Ramos (cell line): Measurements from ENCODE around the gene ZNF536.

ENCODE experiments used
- in situ Hi-C: fragments of 300-500 bp; cut with MboI; formaldehyde crosslinking; loops from one replicate; pipeline ENCODE4 v1.14.3; 2022; ENCODE audit warnings: low sequenced_read_pairs; ENCODE audit not compliant: unreplicated experiment

ZNF536 gene

GRCh38 chr19:30584090-30584489 is 211.9 kb downstream of the ZNF536 start:
- in situ Hi-C loops: no loop called here

- in situ Hi-C loops: no loop called here
Observed at GRCh38 chr19:30587869-30588268, 215.7 kb downstream of the ZNF536 start.

DNA sequence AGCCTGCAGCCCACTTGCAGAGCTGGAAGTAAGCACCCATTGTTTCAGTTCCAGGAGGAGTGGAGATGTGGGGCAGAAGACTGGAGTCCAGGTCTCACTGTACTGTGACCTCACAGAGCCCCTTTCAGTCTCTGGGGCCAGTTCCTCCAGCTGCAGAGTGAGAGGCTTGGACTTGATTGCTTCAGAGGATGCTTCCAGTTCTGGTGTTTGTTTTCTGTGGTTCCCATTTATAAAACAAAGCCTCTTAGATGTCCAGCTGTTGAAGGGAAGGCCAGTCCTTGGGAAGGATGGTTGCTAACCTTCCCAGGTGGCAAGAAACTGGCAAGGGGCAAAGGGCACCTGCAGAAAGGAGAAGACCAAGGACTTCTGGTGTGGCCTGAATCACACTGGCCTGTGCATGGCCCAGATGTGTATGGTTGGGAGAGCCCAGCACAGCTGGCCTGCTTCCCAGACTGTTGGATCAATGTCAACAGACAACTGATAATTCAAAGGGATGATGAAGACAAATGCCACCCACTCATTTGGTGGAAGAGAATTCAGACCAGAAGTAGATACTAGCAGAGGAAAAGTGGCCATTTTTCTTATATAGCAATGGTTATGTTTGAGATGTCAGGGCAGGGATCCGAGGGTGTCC is 218.5 kb downstream of the ZNF536 start:
- in situ Hi-C loops: no loop called here

GRCh38 chr19:30593356-30593755 is 221.2 kb downstream of the ZNF536 start:
- in situ Hi-C loops: no loop called here

GRCh38 chr19:30593975-30594745 is 222.0 kb downstream of the ZNF536 start:
- in situ Hi-C loops: no loop called here

GRCh38 chr19:30596268-30596667 is 224.1 kb downstream of the ZNF536 start:
- in situ Hi-C loops: no loop called here

- in situ Hi-C loops: no loop called here
Observed at GRCh38 chr19:30596813-30597399, 224.7 kb downstream of the ZNF536 start.

DNA sequence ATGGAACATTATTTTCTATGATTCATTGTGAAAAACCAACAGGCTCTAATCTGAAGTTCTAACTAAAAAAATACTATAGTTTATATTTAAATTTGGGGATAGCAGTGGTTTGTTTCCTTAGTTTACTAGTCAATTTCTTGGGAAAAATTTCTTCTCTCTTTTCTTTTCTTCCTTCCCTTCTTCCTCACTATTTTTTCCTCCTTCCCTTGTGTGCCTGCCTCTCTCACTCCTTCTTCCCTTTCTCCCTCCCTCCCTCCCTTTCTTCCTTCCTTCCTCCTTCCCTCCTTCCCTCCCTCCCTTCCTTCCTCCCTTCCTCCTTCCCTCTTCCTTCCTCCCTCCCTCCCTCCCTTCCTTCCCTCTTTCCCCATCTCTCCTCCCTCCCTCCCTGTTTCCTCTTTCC is 226.5 kb downstream of the ZNF536 start:
- in situ Hi-C loops: no loop called here

- in situ Hi-C loops: no loop called here
Observed at GRCh38 chr19:30602661-30603350, 230.6 kb downstream of the ZNF536 start.

DNA sequence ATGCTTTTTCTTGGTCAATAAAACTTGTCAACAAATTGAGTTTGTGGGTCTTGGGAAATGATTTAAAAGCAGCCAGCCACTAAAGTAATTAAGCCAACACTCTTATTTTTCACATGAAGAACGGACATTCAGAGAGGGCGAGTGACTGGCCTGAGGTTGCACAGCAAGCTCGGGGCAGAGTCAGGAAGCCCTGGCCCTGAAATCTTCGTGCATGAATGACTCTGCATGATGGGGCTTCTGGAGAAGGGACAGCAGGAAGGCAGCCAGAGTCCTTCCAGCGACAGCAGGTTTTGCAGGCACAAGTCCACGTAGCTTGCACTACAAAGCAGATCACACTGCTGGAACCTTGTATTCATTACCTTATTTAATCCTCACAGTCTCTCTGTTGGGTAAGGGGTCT is 232.5 kb downstream of the ZNF536 start:
- in situ Hi-C loops: no loop called here

- in situ Hi-C loops: no loop called here
Observed at GRCh38 chr19:30605333-30605732, 233.1 kb downstream of the ZNF536 start.

DNA sequence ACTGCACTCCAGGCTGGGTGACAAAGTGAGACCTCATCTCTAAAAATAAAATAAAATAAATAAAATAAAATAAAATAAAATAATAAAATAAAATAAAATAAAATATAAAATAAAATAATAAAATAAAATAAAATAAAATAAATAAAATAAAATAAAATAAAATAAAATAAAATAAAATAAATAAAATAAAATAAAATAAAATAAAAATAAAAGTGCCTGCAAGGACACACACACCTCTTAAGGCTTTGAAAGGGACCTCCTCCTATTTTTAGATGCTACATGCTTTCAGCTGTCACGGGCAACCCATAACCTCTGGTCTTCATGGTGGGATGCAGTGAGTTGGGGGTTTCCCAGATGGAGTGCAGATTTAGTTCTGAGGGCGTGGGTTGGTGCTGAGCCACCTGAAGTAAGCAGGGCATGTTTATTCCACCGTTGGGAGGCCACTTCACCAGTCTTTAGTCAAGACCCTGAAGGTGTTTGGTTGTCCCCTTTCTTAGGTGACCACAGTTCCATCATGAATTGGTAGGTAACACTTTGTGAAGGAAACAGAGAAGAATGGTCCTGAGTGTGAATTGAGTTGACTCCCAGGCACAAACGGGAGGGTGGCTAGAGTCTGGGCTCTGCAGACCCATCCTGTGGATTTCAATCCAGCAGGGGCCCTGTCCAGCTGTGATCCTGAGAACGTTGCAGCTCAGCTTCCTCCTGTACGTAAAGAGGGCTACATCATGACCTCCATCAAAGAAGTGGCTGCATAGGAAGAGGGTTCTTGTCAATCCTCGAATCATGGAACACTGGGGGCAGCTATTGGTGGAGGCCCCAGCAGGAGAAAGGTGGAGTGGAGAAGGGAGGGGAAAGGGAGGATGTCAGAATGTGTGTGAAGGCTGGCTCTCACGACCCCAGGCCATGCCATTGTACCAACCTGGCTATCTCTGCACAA is 234.2 kb downstream of the ZNF536 start:
- in situ Hi-C loops: no loop called here
